Measurements from ENCODE around the gene HOXD12. TPM values are rescaled to one million over a fixed set of nuclear protein-coding genes. Genes with fewer than 3 reads are reported as not detected.

Gene HOXD12
- total RNA-seq, 4 donors from 2014 or later: not detected

DNA sequence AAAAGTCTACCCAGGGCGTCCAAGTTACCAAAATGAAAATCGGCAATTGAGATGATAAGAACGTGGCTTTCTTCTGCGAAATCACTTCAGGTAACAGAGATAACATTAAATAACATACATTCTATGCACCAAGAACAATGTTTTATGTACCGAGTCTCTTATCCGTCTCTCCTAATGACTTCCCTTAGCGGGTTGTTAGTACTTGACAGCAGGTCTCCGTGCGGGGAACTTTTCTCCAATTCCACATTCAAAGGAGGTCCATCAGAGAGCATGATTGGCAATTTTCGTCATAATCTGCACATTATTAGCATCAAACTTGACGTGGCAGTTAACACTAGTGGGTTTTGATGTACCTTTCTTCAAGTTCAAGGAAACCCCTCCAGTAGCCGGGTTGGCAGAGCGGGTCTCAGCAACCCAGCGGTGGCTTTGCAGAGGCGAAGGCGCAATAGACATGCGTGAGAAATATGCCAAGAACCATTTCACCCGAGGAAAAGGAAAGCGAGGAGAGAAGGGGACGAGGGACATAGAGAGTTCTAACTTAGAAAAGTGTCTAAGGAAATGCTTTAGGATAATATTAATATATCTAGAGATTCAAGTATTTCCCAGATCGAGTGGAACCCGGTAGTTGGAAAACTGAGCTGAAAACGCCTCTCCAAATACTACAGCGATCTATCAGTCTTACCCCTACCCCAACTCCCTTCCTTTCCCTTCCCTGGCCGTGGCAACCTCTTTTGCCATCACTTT lies 20.9 kb upstream of the HOXD12 start:
- Histone ChIP-seq H3K4me1 (peaks cover 0 to 40% (median 16%) of the 10 kb centered on the region in 3 donors), H3K36me3 (no peaks in the 10 kb centered on the region), H3K27me3 (peaks cover 100% of the 10 kb centered on the region), H3K27ac (no peak overlapping the region), H3K4me3 (no peak overlapping the region), H3K9me3 (peaks cover 0 to 30% (median 0%) of the 10 kb centered on the region in 3 donors)
- no peak for ATAC-seq
- 6 to 8% methylated on average over 20 to 25 of the region's 25 CpGs for WGBS, 2 donors (ENCODE audit: low coverage in 1 of 2)
- TF ChIP-seq CTCF (IDR thresholded peaks at IDR 0.05): no peak
- TF ChIP-seq POLR2AphosphoS5 (IDR thresholded peaks at IDR 0.05): no peak
- no peak for TF ChIP-seq POLR2A (IDR thresholded peaks at IDR 0.05)
- no peak for TF ChIP-seq EP300 (IDR thresholded peaks at IDR 0.05)

DNA sequence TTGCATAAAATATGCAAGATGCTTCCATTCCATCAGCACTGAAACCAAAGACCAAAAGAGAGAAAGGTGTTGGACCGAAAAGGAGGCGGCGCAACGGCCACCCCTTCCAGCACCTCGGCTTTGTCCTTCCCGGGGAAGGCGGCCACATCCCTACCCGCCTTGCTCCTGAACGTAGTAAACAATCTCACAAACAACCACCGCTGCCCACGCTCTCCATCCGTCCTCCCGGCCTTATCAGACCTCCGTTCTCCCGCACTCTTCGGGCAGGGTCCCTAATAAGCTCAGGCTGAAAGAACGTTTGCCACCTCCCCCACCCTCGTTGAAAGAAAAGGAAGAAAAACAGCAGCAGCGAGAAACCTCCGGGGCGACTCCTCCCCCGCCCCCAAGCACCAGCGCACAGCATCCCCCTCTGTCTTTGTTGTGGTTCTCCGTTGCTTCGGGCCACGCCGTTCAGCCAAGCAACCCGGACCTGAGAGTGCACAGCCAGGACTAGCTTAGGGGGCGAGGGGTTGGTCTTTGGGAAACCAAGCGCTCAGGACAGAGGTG lies 20.2 kb upstream of the HOXD12 start:
- WGBS, 2 donors (ENCODE audit: low coverage in 1 of 2): 0 to 4% methylated on average over 3 to 21 of the region's 30 CpGs
- TF ChIP-seq POLR2AphosphoS5 (IDR thresholded peaks at IDR 0.05) (no peak), CTCF (IDR thresholded peaks at IDR 0.05) (no peak)
- Histone ChIP-seq H3K9me3 (peaks cover 0 to 30% (median 0%) of the 10 kb centered on the region in 3 donors), H3K36me3 (no peaks in the 10 kb centered on the region), H3K4me1 (peaks cover 0 to 40% (median 16%) of the 10 kb centered on the region in 3 donors), H3K27ac (no peak overlapping the region), H3K4me3 (peak overlapping the region in 1 of 2 donors; percentile 32), H3K27me3 (peaks cover 100% of the 10 kb centered on the region)
- no peak for ATAC-seq

- peaks cover 0 to 46% (median 20%) of the 10 kb centered on the region in 3 donors for H3K4me1 ChIP-seq
- no peaks in the 10 kb centered on the region for H3K36me3 ChIP-seq
- H3K27me3 ChIP-seq: peaks cover 100% of the 10 kb centered on the region
- no peak overlapping the region for H3K27ac ChIP-seq
- TF ChIP-seq CTCF (IDR thresholded peaks at IDR 0.05) (peak in 3 of 4 experiments; percentile 18 to 62 (median 32)), POLR2AphosphoS5 (IDR thresholded peaks at IDR 0.05) (no peak)
- peaks cover 0 to 30% (median 0%) of the 10 kb centered on the region in 3 donors for H3K9me3 ChIP-seq
- ATAC-seq: peak; percentile 38
- 0% methylated on average over 2 of the region's 86 CpGs; no CpG with 5 or more reads in 1 of the 2 donors for WGBS, 2 donors (ENCODE audit: low coverage in 1 of 2)
- peak overlapping the region in 1 of 2 donors; percentile 32 for H3K4me3 ChIP-seq
Observed at GRCh38 chr2:176079831-176080539, 19.6 kb upstream of the HOXD12 start.

DNA sequence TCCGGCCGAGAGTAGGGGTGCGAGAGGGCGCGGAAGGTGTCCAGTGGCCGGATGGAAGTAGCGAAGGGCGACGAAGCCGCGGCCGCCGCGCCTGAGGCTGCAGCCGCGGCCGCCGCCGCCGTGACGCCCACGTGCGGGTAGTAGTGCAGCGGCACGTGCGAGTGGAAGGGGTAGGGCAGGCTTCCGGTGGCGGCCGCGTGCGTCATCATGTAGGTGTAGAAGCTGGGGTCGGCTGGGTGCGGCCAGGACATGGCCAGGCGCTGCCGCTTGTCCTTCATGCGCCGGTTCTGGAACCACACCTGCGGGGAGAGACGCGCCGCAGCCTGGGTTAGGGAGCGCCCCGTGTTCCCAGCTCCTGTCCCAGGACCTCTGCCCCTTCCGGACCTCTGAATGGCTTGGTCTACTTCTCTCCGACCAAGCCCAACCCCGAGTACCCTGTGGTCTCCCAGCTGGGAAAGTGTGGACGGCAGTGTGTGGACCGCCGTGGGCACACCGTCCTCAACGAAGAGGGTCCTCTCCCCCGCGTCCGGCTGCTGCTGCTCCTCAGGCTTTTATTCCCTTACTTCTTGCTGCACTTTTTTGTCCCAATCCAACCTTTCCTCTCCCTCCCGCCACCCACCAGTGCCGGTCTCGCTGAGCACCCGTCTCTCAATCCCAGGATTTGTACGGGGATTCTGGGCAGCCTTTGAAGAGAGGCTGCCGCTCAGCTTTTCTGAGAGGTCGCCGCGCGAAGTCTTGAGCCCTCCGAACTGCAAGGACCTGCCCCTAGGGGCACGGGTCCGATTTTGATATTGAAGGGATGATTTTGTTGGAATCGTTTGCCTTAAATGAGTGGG lies 18.8 kb upstream of the HOXD12 start:
- Histone ChIP-seq H3K9me3 (peaks cover 0 to 26% (median 0%) of the 10 kb centered on the region in 3 donors), H3K4me1 (peaks cover 0 to 54% (median 25%) of the 10 kb centered on the region in 3 donors), H3K36me3 (no peaks in the 10 kb centered on the region), H3K27me3 (peaks cover 100% of the 10 kb centered on the region), H3K27ac (no peak overlapping the region), H3K4me3 (peak overlapping the region in 1 of 2 donors; percentile 32)
- 10% methylated on average over 12 to 25 of the region's 68 CpGs for WGBS, 2 donors (ENCODE audit: low coverage in 1 of 2)
- ATAC-seq: peak; percentile 16
- TF ChIP-seq POLR2A (IDR thresholded peaks at IDR 0.05) (no peak), CTCF (IDR thresholded peaks at IDR 0.05) (no peak), EP300 (IDR thresholded peaks at IDR 0.05) (no peak), POLR2AphosphoS5 (IDR thresholded peaks at IDR 0.05) (no peak)

All from gastroesophageal sphincter (tissue), 4 donors.